ENCODE results near the gene SSU72.
"Not testable (repeated sequence)": the region's sequence is repeated elsewhere in the genome, so short reads cannot be mapped to it uniquely, and the experiment has no call there.

SSU72 gene

GRCh38 chr1:1543706-1544099, 31.0 kb downstream of the SSU72 start:
- in situ Hi-C loops (cut with MboI; ENCODE audit: low sequenced_read_pairs) = no loop called here

- in situ Hi-C loops (cut with MboI; ENCODE audit: low sequenced_read_pairs) = no loop called here
These were observed 31.6 kb downstream of the SSU72 start for GRCh38 chr1:1542766-1543705.

GRCh38 chr1:1541956-1542765, 32.5 kb downstream of the SSU72 start:
- in situ Hi-C loops (cut with MboI; ENCODE audit: low sequenced_read_pairs) = no loop called here

- in situ Hi-C loops (cut with MboI; ENCODE audit: low sequenced_read_pairs) = no loop called here
These were observed 33.6 kb downstream of the SSU72 start for GRCh38 chr1:1540818-1541628.

- in situ Hi-C loops (cut with MboI; ENCODE audit: low sequenced_read_pairs) = no loop called here
These were observed 34.4 kb downstream of the SSU72 start, which contains the start of gene TMEM240 for GRCh38 chr1:1540090-1540817. TSS of gene TMEM240 (minus strand) at chr1:1540624. CDS start at chr1:1540346, 278 bp downstream.

GRCh38 chr1:1539310-1540089, 35.2 kb downstream of the SSU72 start:
- in situ Hi-C loops (cut with MboI; ENCODE audit: low sequenced_read_pairs) = no loop called here

GRCh38 chr1:1538989-1539309, 35.7 kb downstream of the SSU72 start:
- in situ Hi-C loops (cut with MboI; ENCODE audit: low sequenced_read_pairs) = no loop called here

GRCh38 chr1:1538334-1538733, 36.3 kb downstream of the SSU72 start:
- in situ Hi-C loops (cut with MboI; ENCODE audit: low sequenced_read_pairs) = no loop called here

- in situ Hi-C loops (cut with MboI; ENCODE audit: low sequenced_read_pairs) = no loop called here
These were observed 36.9 kb downstream of the SSU72 start for GRCh38 chr1:1537626-1538250.

- in situ Hi-C loops (cut with MboI; ENCODE audit: low sequenced_read_pairs) = no loop called here
These were observed 37.6 kb downstream of the SSU72 start for GRCh38 chr1:1536938-1537546.

- in situ Hi-C loops (cut with MboI; ENCODE audit: low sequenced_read_pairs) = no loop called here
These were observed 38.4 kb downstream of the SSU72 start for GRCh38 chr1:1536019-1536937.

GRCh38 chr1:1535201-1536018, 39.3 kb downstream of the SSU72 start:
- in situ Hi-C loops (cut with MboI; ENCODE audit: low sequenced_read_pairs) = no loop called here

- in situ Hi-C loops (cut with MboI; ENCODE audit: low sequenced_read_pairs) = no loop called here
These were observed 40.1 kb downstream of the SSU72 start for GRCh38 chr1:1534401-1535154.

- in situ Hi-C loops (cut with MboI; ENCODE audit: low sequenced_read_pairs) = not testable (repeated sequence)
These were observed 40.8 kb downstream of the SSU72 start for GRCh38 chr1:1533894-1534291.

GRCh38 chr1:1533176-1533893, 41.3 kb downstream of the SSU72 start:
- in situ Hi-C loops (cut with MboI; ENCODE audit: low sequenced_read_pairs) = not testable (repeated sequence)
